Pancreas (tissue), 10 donors: ENCODE data around the gene FALEC. TPM values are rescaled to one million over a fixed set of nuclear protein-coding genes. Genes with fewer than 3 reads are reported as not detected.
A peak's percentile ranks its signal among the peaks of the same experiment; 100 is the strongest.

Experiments used
- ATAC-seq, 4 donors: fragments of 200-7000 bp; cut with Tn5 transposase; one replicate each; pipeline versions ENCODE4 v1.8.0 to v1.9.1; 2020; ENCODE audit warnings: mild to moderate bottlenecking in 4 of 4, moderate library complexity in 4 of 4
- DNase-seq, 6 donors: peaks; one replicate each; pipeline ENCODE4 v3.0.0-alpha.2; 2020
- FAIRE-seq: peaks from 2 replicates; lab custom pipeline; 2012; peaks lifted over from hg19 to GRCh38; lab: Jason Lieb, UNC
- H3K27ac ChIP-seq, 4 donors: fragments of 200-600 bp; sonication (generic); 1 replicate in 3 of 4; 2 replicates in 1 of 4; pipeline versions ENCODE4 v1.5.0 to v1.8.0; 2020
- H3K27me3 ChIP-seq, 4 donors: fragments of 200-600 bp; one replicate each; pipeline ENCODE4 v1.8.0; 2021
- H3K36me3 ChIP-seq, 3 donors: fragments of 200-600 bp; sonication (generic) in 1 of 3; one replicate each; pipeline versions ENCODE4 v1.5.0 to v1.8.0; 2020 to 2021
- H3K4me1 ChIP-seq, 3 donors: fragments of 200-600 bp; one replicate each; pipeline ENCODE4 v1.8.0; 2021
- H3K4me3 ChIP-seq, 4 donors: fragments of 200-600 bp; sonication (generic) in 2 of 4; one replicate each; pipeline versions ENCODE4 v1.5.0 to v1.8.0; 2020 to 2021
- H3K9me3 ChIP-seq, 4 donors: fragments of 200-600 bp; one replicate each; pipeline ENCODE4 v1.8.0; 2021
- CTCF ChIP-seq, 4 donors: fragments of 200-600 bp; sonication (generic) in 3 of 4; IDR thresholded peaks; one replicate each; pipeline versions ENCODE4 v1.5.0 to v1.8.0; 2021; ENCODE audit warnings: antibody characterized with exemption in 4 of 4
- WGBS, 2 donors: extraction: QIAGEN DNeasy Blood & Tissue Kit; methylation state at CpG; one replicate each; pipeline ENCODE4 v1.1.7; 2013; 5-methylcytosine and 5-hydroxymethylcytosine counted together
- intact Hi-C, 3 donors: fragments of 100-400 bp; cut with DNase I; formaldehyde crosslinking; loops; one replicate each; pipeline versions ENCODE4 v1.11.1 to v1.14.2; 2022
- polyA plus RNA-seq, 2 donors: library from polyadenylated mRNA; stranded (reverse); fragments of 200-250 nt; gene quantifications; one replicate each; pipeline ENCODE4 v1.2.3, GENCODE V29; 2013
- total RNA-seq, 6 donors: library from RNA; stranded (reverse); fragmentation: NEBNext Ultra II Directional in 4 of 6; extraction: Animal tissue kit (Norgen Biotek cat#: 25700) in 4 of 6; gene quantifications; one replicate each; pipeline versions ENCODE4 v1.2.1 to v1.2.4, GENCODE V29; 2021 to 2023
- donor health status: healthy with polysubstance abuse.
- donor health status: DM: no; HTN: no; CAD: no; lungs with moderate emphysema.
- donor health status: DM: no; HTN: no; CAD: no.
- donor health status: control.
- donor health status: control.
- donor health status: Bipolar disorder and iron deficiency.
- donor health status: DM: yes; HTN: yes; CAD: no.
- donor health status: DM: no; HTN: no; CAD: no.
- donor health status: DM: no; HTN: no; CAD: no.
- donor health status: DM: yes; HTN: yes; CAD: no.

FALEC gene
- total and polyA plus RNA-seq, 8 donors, result not detected

- Histone ChIP-seq H3K36me3 (no peaks in the 10 kb centered on the region), H3K27ac (peak overlapping the region in 2 of 4 donors; percentile 80 to 90), H3K27me3 (no peaks in the 10 kb centered on the region), H3K9me3 (no peaks in the 10 kb centered on the region), H3K4me3 (peak overlapping the region in 2 of 4 donors; percentile 50 to 54), H3K4me1 (peaks cover 0 to 7% (median 4%) of the 10 kb centered on the region in 3 donors)
- DNase-seq (no peak), FAIRE-seq (no peak), ATAC-seq (no peak)
- no peak for TF ChIP-seq CTCF (IDR thresholded peaks at IDR 0.05)
- intact Hi-C loops, result no loop called here
- WGBS, 2 donors, result 45 to 46% methylated on average over 4 of the region's 4 CpGs
These were observed 1.1 kb downstream of the FALEC start for GRCh38 chr1:150516616-150517015.

- ATAC-seq (no peak), DNase-seq (no peak), FAIRE-seq (no peak)
- WGBS, 2 donors, result 58 to 69% methylated on average over 1 of the region's 1 CpG
- intact Hi-C loops, result no loop called here
- no peaks in the 10 kb centered on the region for H3K36me3 ChIP-seq
- H3K4me3 ChIP-seq, result no peak overlapping the region
- no peaks in the 10 kb centered on the region for H3K9me3 ChIP-seq
- TF ChIP-seq CTCF (IDR thresholded peaks at IDR 0.05), result no peak
- no peaks in the 10 kb centered on the region for H3K27me3 ChIP-seq
- no peak overlapping the region for H3K27ac ChIP-seq
- peaks cover 0 to 2% (median under 1%) of the 10 kb centered on the region in 3 donors for H3K4me1 ChIP-seq
These were observed 5.8 kb downstream of the FALEC start for GRCh38 chr1:150521196-150521968.

GRCh38 chr1:150525348-150525747 is 9.8 kb downstream of the FALEC start:
- Histone ChIP-seq H3K27me3 (no peaks in the 10 kb centered on the region), H3K4me1 (peaks cover 3 to 7% (median 3%) of the 10 kb centered on the region in 3 donors), H3K27ac (no peak overlapping the region), H3K9me3 (no peaks in the 10 kb centered on the region), H3K4me3 (no peak overlapping the region), H3K36me3 (no peaks in the 10 kb centered on the region)
- ATAC-seq (no peak), FAIRE-seq (no peak), DNase-seq (no peak)
- intact Hi-C loops, result no loop called here
- 88 to 90% methylated on average over 3 of the region's 3 CpGs for WGBS, 2 donors
- TF ChIP-seq CTCF (IDR thresholded peaks at IDR 0.05), result no peak

- FAIRE-seq, result no peak
- no peak for ATAC-seq
- WGBS, 2 donors, result 94 to 100% methylated on average over 1 of the region's 1 CpG
These were observed 12.6 kb downstream of the FALEC start for GRCh38 chr1:150528196-150528595.

More at GRCh38 chr1:150528196-150528595, 12.6 kb downstream of the FALEC start:
- no peaks in the 10 kb centered on the region for H3K27me3 ChIP-seq
- TF ChIP-seq CTCF (IDR thresholded peaks at IDR 0.05), result no peak
- DNase-seq, result no peak
- no peaks in the 10 kb centered on the region for H3K36me3 ChIP-seq
- H3K4me3 ChIP-seq, result no peak overlapping the region
- intact Hi-C loops, result no loop called here
- H3K9me3 ChIP-seq, result no peaks in the 10 kb centered on the region
- H3K27ac ChIP-seq, result peak overlapping the region in 1 of 4 donors; percentile 83
- H3K4me1 ChIP-seq, result peaks cover 3 to 13% (median 9%) of the 10 kb centered on the region in 3 donors
